ENCODE results near the gene TMEM222.

The TMEM222 gene

DNA sequence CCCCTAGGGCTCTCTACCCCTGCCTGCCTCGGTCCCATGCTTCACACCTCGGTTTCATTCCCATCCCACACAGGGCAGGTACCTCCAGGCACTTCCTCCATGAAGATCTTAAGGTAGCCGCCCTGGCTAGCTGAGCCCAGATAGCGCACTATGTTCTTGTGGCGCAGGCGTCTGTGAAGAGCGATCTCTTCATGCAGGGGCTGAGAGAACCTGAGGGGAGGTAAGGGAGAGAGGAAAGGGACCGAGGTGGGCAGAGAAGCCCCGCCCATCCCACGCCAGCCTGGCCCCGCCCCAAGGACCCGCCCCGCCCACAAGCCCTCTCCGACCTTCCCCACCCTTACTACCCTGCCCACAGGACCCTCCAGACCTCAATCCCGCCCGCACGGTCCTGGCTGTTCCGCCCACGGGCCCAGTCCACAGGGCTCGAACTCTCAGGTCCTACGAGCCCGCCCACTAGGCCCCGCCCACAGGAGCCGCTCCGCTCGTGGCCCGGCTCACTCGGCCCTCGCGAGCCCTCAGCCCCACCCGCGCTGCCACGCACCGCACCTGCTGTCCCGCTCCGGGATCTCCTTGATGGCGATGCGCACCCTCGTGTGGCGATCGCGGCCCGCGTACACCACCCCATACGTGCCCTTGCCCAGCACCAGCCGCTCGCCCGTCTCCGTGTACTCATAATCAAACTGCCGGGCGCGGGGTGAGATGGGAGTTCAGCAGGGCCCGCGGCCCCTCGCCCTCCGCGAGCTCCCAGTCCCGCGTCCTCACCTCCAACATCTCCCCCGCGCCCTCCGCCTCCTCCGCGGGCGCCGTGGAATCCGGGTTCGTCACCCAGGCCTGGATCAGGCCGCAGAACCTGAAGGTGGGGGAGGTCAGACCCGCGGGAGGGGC is 38.4 kb downstream of the TMEM222 start:
- peak; percentile 65 for DNase-seq

GRCh38 chr1:27361044-27361402 is 39.1 kb downstream of the TMEM222 start:
- DNase-seq: no peak

DNA sequence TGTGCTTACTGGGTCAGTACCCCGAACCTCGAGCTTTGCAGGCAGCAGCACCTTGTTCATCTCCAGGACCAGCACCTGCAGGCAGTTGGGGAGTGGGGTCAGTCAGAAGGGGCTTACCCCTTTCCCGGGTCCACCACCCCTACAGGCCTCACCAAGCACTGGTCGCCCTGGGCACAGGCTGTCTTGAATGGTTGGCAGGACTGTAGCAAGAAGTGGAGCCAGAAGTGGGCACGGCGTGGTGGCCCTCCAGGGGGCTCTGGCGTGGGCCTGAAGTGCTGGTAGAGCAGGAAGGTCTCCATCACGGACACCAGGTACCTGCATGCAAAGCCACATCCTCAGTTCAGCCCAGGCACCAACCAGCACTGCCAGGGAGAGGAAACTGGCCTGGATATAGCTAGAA is 39.6 kb downstream of the TMEM222 start:
- no peak for DNase-seq

DNA sequence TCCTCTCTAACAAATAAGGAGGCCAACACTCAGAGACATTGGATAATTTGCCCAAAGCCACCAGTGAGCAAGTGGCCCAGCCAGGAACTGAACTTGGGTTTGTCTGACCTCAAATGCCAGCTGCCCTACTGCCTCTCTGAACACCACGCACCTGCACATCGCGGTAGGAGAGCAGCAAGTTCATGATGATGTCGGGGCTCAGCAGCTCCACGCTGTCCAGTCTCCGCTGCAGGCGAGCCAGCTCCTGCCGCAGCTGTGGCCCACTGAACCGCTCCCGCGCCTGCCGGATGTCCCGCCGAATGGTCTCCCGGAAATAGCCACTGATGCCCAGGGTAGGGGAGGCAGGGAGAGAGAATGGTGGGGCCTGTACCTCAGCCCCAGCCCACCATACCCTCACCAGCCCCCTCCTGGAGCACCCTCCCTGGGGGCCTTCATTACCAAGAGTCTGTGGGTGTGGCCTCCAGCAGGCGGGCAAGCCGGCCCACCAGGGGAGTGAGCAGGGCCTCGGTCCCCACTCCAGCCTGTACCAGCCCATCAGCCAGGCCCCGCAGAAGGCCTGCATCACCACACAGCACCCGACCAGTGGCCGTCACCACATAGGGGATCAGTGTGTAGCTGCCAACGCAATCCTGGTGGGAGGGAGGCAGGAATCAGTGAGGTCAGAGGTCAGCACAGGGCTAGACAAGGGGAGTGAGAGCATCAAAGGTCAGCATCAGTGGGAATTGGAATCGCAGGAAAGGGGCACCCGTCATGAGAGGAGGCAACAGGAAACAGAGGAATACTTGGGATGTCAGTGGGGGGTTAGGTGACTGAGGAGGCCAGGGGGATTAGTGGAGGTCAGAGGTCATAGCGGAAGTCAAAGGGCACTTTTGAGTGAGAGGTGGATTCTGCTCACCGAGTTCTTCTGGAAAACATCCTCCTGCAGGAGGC is 42.1 kb downstream of the TMEM222 start:
- no peak for DNase-seq

- no peak for DNase-seq
Observed at GRCh38 chr1:27364696-27365371, 42.9 kb downstream of the TMEM222 start.

DNA sequence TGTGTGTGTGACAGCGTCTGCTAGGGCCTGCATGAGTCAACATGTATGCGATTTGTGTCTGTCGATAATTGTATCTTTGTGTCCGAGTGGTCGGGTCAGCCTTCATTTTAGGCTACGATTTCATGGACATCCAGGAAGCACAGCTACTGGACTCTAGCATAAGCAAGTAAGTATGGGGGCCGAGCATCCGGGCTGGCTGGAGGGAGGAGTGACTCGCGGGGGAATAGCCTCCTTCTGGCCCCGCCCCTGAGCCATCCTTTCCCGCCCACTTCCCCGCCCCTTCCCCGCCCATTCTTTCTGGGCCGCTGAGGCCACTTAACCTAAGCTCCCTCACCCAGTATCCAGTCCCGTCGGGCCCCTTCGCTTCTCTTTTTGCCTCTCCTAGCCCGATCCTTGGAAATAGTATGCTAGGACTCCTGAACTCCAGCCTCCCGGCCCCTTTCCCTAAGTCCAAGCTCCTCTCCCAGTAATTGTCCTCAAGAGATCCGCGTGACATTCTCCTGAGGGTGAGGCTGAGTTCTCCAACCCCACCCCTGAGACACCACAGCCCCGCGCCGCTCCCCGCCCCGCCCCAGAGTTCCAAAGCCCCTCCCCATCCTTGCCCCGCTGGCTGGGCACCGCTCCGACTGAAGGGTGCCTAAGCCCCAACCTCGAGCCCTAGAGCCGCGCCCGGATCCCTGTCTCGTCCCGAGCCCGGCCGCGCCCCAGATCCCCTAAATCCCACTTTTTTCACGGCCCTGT is 43.6 kb downstream of the TMEM222 start:
- DNase-seq: peak; percentile 84

- peak; percentile 72 for DNase-seq
Observed at GRCh38 chr1:27366113-27366410, 44.1 kb downstream of the TMEM222 start.

DNA sequence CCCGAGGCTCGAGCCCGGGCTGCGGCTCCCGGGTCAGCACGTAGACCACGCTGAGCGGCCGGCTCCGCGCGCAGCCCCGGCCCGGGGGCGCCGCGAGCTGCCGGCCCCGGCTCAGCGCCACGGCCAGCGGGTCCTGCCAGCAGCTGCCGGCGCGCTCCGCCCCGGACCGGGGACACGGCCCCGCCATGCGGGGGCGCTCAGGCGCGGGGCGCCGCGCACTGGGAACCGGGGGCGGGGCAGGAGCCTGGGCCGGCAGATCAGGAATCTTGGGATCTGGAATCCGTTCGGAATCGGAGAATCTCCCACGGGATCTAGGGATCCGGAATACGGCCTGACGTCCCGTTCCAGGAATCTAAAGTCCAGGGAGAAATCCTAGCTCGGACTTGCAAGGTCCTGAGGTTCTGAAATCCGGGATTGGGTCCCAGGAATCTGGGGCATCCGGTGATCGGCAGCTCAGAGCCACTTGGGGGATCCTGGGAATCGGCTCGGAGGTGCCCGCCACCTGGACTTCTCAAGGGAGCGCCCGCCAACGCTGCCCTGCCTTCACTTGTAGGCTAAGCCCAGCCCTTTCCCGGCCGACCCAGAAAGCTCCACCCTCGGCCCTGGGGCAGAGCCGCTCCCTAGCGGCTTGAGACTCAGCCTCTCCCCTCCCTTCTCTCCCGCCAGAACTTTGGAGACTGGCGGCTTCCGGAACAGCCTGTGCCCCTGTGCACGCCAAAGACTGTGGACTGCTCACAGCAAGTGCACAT is 44.6 kb downstream of the TMEM222 start, which contains the start of gene MAP3K6:
Gene MAP3K6 (minus strand): TSS at position 551 of the 749 bp plus-strand sequence. CDS start 364 bp downstream, at position 187.
- DNase-seq: peak; percentile 39

DNA sequence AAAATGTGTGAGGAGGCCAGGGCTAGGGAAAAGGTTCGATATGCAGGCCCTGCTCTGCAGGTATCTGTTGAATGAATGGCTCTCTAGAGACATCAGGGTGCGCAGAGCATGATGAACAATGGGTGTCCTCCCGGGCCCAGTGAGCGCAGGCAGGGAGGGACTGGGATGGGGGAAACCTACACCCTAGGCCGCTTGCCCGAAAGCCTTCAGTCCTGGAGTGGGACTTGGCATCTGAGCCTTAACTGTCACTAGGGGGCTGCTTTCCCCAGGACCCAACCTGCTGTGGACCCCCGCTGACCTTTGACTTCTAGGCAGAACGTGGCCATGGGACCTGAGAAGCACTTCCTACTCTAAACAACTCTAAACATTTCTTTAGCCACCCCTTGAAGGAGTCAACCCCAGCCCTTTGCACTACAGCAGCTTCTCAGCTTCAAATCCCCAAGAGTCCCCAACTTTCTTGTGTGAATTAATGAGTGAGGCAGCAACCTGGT is 45.2 kb downstream of the TMEM222 start:
- DNase-seq: no peak

DNA sequence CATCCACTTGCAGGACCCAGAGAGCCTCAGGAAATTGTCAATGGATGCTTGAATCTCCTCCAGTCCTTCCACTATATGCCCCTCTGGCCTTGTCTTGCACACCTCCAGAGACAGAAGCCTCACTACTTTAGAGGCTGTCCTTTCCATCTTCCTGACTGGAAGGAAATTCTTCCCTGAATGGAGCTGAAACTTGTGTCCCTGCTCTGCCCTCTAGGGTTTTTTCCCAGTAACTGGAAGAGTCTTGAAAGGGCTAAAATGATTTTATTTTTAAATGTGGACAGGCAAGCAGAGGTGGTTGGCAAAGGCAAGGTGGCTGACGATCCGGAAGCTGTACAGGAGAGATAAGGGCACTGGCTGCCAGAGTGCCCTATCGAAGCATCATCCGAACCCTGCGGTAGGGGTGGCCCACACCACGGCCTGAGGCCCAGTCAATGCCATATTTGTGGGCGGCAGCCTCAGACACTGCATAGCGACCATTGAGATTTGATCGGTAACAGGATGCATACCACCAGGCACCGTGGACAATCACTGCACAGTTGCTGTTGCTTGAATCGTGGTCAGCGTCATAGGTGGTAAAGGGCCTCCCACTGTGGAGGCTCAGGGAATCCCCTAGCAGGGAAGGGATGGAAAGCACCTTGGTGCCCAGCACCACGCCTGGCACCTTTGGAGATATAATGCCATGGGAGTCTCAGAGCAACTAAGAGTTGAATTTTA is 47.1 kb downstream of the TMEM222 start:
- no peak for DNase-seq

- no peak for DNase-seq
Observed at GRCh38 chr1:27372022-27372807, 50.3 kb downstream of the TMEM222 start.

GRCh38 chr1:27372808-27373690 is 51.1 kb downstream of the TMEM222 start:
- no peak for DNase-seq

DNA sequence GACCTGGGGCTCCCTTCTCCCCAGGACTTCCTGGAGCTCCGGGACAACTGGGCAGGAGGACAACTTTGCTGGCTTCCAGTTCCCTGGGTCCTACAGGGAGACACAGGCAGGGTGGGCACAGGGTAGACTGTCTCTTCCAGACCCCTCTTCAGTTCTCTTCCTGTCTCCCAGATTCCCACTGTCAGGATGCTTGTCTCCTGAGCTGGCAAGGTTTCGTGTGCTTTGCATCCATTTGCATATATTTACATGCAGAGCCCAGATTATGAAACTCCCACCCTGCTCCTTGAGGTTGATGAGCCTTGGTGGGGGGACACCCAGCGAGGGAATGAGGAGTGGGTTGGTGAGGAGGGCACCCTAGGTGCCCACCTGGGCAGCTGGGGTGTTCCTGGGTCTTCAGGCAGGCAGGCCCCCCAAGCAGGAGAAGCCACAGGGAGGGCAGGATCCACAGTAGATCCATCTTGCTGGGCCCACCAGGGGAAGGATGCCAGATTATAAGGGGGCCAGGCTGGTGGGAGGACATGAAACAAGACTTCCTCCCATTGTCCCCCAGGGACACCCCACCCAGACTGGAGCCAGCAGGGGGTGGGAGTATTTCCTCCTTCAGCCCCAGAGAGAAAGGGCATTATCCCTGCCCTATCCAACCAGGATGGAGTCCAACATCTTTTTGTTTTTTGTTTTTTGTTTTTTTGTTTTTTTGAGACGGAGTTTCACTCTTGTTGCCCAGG is 52.6 kb downstream of the TMEM222 start, which contains the start of gene FCN3:
Gene FCN3 (minus strand): TSS at position 463 of the 725 bp plus-strand sequence. CDS start 6 bp downstream, at position 457.
- no peak for DNase-seq

GRCh38 chr1:27377760-27378495 is 56.0 kb downstream of the TMEM222 start:
- DNase-seq: no peak

DNA sequence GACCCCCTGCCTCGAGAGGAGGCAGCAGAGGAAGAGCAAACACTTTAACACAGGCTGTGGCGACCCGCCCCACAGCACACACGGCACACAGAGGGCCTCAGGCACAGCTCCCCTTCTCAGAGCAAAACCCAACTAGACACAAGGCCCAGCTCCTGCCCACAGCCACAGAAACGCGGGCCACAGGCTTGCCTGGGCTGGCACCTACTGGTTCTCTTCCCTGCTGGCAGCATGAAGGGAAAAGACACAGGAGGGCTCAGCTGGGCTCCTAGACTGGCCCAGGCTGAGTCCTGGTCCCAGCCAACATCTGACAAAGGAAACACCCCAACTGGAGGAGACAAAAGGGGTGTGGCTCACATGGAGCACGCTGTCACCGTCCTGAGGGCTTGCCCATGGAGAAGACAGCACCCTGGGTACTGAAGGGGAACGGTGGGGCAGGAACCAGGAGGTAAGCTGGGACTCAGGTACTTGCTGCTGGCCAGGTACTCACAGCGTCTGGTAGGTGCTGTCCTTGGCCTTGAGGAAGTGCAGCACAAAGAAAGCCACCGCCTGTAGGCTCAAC is 57.7 kb downstream of the TMEM222 start:
- DNase-seq: no peak

- DNase-seq: no peak
Observed at GRCh38 chr1:27380224-27380623, 58.3 kb downstream of the TMEM222 start.
